GM18526 (cell line): Measurements from ENCODE around the gene ZC3H14.

ENCODE experiments used
- POLR2A ChIP-seq: IDR thresholded peaks from 3 replicates; pipeline ENCODE4 v1.6.1; 2011; ENCODE audit not compliant: insufficient read length; ENCODE audit errors: extremely low read depth

ZC3H14 gene, protein sequence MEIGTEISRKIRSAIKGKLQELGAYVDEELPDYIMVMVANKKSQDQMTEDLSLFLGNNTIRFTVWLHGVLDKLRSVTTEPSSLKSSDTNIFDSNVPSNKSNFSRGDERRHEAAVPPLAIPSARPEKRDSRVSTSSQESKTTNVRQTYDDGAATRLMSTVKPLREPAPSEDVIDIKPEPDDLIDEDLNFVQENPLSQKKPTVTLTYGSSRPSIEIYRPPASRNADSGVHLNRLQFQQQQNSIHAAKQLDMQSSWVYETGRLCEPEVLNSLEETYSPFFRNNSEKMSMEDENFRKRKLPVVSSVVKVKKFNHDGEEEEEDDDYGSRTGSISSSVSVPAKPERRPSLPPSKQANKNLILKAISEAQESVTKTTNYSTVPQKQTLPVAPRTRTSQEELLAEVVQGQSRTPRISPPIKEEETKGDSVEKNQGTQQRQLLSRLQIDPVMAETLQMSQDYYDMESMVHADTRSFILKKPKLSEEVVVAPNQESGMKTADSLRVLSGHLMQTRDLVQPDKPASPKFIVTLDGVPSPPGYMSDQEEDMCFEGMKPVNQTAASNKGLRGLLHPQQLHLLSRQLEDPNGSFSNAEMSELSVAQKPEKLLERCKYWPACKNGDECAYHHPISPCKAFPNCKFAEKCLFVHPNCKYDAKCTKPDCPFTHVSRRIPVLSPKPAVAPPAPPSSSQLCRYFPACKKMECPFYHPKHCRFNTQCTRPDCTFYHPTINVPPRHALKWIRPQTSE

DNA sequence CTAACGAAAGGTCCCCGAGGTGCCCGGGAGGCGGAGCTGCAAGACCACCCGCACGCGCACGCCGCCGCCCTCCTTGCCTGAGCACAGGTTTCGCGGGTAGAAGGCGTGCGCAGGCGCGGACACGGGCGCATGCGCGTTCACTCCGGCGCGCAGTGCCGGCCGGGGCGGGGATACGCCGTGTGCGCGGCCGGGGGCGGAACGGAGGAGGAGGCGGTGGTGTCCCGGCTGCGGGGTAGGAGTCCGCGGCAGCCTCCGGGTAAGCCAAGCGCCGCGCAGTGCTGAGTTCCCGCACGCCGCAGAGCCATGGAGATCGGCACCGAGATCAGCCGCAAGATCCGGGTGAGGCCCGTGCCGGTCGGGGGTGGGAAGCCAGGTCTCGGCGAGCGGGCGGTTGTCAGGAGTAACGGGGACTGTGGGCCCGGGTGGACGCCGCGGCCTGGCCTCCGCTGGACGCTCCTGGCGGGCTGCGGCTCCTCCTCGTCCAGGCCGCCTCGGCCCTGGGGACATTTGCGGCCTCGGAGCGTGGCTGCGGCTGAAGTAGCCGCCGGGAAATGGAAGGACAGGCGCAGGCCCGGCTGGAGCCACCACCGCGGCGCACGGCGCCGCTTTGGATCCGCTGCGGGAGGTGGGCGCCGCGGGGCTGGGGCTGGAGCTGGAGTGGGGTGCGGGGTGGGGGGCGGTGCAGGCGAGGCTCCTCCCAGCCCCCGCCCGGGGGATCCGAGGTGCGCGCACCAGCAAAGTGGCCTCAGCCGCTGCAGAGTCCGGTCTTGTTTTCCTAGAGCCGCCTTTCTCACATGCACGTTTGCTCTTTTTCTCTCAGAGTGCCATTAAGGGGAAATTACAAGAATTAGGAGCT lies at the start of gene ZC3H14:
TSS of gene ZC3H14 (plus strand) at position 207 of the 856 bp plus-strand sequence. CDS start at position 304, 97 bp downstream.
- TF ChIP-seq POLR2A: peak; percentile 73

DNA sequence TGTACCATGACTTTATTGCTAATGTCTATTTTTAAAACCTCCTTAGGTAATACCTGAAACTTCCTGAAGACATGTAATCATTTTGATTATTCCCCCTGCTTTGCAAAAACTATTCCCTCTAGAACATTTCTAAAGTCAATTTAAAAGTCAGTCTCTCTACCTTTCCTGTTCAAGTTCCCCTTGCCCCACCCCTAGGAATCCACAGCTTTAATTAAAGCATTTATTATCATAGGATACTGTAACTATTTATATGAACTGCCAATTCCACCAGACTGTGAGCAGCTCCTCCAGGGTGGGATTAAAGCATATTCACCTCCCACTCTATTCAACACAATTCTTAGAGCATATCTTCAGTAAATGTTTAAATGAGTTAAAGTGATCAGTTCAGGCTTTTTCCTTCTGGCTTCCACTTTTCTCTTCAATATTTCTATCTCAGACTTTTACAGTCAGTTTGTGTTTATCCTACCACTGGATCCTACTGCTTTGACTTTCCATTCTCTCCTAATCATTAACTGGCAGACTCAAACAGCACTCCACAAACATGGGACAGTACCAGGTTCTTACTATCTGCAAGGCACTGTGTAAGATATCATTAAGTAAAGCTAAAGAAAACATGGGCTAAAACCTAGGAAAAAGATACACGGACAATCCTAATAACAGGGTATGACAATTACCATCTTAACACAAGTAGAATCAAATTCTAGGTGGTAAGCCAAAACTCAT lies 47.2 kb upstream of the ZC3H14 start:
- TF ChIP-seq POLR2A: no peak

DNA sequence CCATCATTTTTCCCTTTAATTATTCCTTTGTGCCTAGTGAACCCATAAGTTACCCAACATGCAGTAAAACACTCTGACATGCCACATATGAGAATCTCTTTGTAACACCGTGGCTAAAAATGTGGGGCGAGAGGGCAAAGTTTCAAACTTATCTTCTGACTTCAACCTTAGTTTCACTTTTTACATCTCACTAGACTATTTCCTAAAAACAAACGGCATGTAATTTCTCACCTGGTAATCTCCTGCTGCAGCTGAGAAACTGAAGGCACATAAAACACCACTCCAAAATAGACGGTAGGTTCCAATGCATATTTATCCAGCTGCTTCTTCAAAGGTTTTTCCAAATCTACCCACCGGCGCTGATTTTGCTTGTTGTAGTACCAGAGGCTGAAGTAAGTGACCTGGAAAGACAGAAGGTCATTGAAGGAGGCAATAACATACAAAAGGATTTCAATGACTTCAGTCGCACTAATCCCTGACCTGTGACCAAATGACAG lies 45.9 kb upstream of the ZC3H14 start:
- no peak for TF ChIP-seq POLR2A

DNA sequence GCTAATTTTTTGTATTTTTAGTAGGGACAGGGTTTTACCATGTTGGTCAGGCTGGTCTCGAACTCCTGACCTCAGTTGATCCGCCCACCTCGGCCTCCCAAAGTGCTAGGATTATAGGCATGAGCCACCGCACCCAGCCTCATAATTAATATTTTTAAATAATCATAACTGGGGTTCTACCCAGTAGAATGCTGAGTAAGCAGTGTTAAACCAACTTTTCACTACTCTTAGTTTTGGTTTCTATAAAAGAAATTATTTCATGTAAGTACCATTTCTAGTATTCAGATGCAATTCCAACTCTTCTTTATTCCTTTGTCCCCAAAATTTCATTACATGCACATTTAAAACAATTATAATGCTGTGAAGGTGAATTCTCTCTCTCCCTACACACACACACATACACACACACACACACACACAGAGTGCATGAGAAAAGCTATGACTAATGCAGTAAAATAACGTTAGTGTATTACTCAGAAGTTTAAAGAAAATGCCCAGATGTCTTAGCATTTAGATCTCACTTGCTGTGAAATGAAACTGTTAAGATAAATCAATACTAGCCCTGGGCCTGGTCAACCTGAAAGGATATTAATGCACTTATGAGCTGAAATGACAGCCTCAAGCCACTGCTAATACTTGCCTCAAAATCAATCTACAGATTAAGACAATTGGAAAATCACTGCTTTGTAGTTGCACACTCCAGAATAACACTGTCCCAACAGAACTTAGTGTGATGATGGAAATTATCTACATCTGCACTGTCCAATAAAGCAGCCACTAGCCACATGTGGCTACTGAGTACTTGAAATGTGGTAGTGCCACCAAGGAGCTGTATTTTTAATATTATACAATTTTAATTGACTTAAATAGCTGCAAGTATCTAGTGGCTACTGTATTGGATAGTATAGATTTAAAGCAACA lies 44.0 kb upstream of the ZC3H14 start:
- TF ChIP-seq POLR2A: no peak

DNA sequence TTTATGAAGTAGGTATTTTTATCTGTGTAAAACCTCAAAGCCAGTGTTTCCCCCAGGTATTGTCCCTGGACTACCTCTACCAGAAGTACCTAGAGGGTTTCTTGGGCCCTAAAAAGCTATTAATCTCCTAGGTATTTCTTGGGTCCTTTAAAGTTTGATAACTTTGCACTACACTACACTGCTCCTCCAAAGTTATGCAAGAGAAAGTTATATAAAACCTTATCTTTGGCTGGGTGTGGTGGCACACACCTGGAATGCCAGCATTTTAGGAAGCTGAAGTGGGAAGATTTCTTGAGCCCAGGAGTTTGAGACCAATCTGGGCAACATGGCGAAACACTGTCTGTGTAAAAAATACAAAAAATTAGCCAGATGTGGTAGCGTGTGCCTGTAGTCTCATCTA lies 42.9 kb upstream of the ZC3H14 start:
- TF ChIP-seq POLR2A: no peak

DNA sequence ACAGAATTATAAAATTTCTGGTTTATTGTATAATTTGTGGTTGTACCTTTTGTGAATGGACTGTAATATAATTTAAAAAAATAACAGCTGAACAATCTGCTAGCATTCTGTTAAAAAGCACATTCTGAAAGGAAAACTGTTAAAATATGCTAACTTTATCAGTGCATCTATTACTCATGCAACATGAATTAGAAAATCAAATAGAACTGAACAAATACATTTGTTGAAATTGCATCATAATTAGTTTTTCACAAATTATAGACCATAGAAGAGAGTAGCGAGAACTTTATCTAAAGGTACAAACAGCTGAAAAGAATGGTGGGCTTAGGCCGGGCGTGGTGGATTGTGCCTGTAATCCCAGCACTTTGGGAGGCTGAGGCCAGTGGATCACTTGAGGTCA lies 41.0 kb upstream of the ZC3H14 start:
- TF ChIP-seq POLR2A: no peak

DNA sequence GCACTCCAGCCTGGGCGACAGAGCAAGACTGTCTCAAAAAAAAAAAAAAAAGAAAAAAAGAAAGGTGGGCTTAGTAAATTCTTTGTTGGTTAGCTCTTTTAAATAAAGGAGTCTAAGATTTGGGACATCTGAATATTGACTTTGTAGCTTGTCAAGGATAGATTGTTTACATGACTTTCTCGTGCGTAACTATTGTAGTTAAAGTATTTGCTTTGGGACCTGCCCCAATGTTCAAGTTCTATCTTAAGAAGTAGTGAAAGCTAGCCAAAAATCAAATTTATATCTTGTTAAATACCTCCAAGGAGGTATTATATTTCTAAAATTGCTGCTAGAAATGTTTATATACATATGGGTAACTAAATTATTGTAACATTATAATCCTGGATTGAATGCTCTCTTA lies 40.4 kb upstream of the ZC3H14 start:
- TF ChIP-seq POLR2A: no peak

DNA sequence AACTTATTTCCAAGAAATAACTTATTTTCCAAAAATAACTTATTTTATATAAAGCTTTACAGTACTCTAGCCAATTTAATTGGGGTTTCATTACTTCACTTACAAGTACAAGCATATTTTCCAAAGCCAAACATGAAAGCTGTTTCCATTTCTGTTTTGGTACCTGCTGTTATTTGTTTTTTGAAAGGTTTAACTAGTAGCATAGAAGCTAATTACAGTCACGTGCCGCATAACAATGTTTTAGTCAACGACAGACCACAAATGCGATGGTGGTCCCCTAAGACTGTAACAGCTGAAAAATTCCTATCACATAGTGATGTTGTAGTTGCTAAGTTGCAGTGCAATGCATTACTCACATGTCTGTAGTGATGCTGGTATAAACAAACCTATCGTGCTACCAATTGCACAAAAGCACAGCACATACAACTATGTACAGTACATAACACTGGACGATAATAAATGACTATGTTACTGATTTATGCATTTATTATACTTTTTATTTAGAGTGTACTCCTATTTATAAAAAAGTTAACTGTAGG lies 29.7 kb upstream of the ZC3H14 start:
- no peak for TF ChIP-seq POLR2A

DNA sequence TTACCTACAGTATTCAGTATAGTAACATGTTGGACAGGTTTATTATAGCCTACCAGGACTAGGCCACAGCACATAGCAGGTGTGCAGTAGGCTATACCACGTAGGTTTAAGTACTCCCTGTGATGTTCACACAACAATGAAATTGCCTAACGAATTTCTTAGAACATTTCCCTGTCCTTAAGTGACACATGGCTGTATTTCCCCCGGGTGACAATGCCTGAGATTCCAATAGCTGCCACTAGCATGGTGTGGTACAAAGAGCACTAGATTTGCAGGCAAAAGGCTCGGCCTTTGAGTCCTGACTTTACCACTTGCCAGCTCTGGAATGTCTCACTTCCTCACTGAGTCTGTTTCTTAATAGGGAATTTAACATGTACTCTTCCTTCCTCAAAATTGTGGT lies 27.7 kb upstream of the ZC3H14 start:
- no peak for TF ChIP-seq POLR2A

DNA sequence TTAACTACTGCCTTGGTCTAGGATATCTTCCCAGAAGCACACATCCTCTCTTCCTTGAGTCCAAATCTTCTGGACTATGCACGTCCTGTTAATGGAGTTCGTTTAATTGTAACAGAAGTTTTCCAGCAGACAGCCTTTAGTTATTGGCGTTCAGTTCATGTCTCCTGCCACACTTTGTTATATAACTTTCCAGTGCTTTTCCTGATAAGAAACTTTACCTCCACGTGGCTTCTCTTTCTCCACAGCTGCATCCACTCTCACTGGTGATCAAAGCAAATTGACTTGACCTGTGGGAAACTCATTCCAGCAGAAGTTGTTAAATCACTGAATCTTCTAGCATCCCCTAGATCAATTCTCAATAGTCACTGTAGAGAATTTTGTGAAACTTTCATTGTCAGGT lies 27.0 kb upstream of the ZC3H14 start:
- TF ChIP-seq POLR2A: no peak

DNA sequence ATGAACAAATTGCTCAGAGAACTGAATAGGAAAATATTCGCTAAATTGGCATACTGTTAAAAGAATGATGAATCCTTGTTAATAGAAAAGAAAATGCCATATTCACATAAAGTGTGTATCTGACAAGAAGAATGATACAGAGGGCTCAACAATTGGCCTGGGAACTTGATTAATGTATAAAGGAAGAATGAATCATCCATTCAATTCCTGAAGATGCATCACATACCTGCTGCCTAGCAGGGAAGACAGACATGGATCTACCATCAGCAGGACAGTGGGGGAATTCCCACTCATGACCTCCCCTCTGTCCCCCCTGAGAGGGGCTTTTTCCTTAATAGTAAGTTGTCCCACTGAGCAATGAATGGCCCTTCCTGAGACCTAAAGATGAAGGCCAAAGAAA lies 21.5 kb upstream of the ZC3H14 start:
- no peak for TF ChIP-seq POLR2A

DNA sequence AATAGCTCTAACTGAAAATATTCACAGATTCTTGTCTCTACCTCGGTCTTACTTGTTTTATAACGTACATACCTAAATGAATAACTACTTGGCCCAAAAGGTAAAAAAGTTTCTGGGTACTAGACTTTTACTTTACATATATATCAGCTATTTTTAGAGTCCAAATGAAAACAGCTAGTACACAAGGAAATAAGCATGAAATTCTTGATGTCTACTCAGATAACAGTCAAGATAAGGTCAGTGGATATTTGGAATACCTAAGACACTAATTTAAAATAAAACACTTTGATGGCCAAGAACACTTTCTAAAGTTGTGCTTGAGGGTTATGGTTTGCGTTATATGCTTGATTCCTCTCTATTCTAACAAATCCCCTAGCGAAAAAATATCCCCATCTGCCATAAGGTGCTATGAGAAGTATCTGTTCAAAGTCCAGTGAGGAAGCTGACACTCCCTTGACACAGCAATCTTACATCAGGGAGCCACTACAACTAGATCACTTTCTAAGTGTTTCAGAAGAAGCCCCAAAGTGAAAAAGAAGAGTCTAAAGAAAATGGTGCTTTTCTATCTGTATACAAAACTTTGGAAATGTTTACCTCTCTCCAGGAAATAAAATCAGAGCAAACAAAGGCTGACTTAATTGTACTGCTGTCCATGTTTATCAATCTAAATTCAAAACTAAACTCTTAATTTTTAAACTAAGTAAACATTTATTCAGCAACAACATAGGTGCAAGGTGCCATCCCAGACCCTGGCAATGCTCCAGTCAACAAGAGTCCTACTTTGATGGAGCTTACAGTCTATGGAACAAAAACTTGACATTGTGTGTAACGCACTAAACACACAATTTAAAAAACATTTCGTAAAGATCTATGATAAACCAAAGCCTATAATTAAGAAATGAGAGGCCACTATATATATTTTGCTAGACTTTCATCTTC lies 19.7 kb upstream of the ZC3H14 start:
- no peak for TF ChIP-seq POLR2A

DNA sequence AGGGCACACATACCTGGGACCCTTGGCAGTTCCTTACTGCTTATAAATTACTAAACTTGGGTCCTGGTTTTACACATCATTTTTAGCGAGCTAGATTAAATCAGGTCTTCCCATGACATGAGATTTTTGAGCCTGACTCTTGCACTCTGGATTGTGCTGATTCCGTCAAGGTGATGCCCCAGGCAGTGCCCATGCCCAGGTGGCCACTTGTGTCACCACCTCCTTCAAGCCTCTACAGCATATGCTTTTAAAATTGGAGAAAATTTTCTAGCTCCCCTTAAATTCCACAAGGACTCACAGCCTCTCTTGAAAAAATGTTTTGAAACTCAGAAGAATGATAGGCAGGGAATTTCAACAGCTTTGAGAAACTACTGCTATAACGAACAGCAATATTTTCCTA lies 17.6 kb upstream of the ZC3H14 start:
- TF ChIP-seq POLR2A: no peak
